NCI-H2196 treated with DMSO at 0.1 percent for 48 hours (cell line): ENCODE data around the gene LTBP3.
"Not testable (repeated sequence)": the region's sequence is repeated elsewhere in the genome, so short reads cannot be mapped to it uniquely, and the experiment has no call there.

Source experiments
- DNase-seq: peaks from one replicate; lab custom pipeline; 2025; ENCODE audit not compliant: unreplicated experiment; lab: John Stamatoyannopoulos, UW

LTBP3 gene

DNA sequence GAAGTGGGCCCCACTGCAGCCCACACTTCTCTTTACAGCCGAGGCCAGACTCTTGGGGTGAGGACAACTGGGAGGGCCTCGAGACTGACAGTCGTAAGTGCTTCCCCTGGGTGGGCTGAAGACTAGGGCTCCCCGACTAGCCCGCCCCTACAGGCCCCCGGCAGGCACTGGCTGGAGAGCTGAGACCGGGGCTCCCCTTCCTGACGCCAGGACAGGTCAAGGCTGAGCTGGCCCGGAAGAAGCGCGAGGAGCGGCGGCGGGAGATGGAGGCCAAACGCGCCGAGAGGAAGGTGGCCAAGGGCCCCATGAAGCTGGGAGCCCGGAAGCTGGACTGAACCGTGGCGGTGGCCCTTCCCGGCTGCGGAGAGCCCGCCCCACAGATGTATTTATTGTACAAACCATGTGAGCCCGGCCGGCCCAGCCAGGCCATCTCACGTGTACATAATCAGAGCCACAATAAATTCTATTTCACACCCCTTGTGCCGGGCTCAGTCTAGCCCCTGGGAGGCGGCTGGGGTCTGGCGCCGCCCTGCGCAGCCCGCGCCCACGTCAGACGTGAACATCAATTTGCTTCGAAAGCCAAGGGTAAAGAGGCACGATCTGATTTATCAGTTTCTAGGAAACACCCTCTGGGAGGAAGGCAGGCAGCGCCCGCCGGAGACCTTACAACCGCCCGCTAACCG lies 19.8 kb downstream of the LTBP3 start:
- no peak for DNase-seq

- DNase-seq: no peak
These were observed 20.4 kb downstream of the LTBP3 start for GRCh38 chr11:65537620-65538231.

DNA sequence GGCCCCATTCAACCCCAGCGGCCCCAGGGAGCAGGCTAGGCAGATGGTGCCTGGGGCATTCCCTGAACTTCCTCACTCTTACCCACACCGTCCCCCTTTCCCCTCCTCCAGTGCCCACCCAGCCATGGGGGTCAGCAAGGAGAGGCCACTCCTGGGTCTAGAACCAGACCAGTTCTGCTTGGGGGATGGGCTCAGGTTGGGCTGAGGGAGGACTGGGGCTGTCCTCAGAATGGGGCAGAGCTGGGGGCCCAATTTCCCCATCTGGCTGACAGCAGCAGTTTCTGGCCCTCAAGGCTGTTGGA lies 20.9 kb downstream of the LTBP3 start:
- DNase-seq: no peak

GRCh38 chr11:65536412-65537295 lies 21.5 kb downstream of the LTBP3 start:
- DNase-seq: no peak

- no peak for DNase-seq
These were observed 23.1 kb downstream of the LTBP3 start for GRCh38 chr11:65535102-65535501.

DNA sequence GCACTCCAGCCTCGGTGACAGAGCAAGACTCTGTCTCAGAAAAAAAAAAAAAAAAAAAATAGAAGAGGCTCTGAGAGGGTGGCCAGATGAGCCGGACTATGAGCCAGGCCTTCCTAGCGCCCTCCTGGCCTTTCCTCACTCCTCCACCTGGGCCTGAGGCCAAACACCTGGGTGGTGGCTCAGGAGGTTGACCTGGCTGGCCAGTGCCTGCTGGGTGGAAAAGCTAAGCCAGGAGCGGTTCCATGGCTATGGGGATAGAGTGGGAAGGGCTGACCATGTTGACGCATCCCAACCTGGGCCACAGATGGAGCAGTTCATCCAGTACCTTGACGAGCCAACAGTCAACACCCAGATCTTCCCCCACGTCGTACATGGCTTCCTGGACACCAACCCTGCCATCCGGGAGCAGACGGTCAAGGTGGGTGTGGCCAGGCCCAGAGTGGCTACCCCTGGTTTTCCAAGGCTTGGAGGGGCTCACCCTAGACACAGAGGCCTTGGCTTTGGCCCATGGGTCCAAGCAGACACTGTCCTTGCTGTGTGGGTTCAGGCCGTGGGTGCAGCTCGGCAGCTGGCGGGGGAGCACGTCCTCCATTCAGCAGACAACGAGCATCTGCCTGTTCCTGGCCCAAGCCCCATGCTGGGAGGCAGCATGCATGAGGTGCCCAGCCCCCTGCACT lies 25.6 kb downstream of the LTBP3 start:
- DNase-seq: no peak

GRCh38 chr11:65530157-65530496 lies 28.0 kb downstream of the LTBP3 start:
- DNase-seq: no peak

DNA sequence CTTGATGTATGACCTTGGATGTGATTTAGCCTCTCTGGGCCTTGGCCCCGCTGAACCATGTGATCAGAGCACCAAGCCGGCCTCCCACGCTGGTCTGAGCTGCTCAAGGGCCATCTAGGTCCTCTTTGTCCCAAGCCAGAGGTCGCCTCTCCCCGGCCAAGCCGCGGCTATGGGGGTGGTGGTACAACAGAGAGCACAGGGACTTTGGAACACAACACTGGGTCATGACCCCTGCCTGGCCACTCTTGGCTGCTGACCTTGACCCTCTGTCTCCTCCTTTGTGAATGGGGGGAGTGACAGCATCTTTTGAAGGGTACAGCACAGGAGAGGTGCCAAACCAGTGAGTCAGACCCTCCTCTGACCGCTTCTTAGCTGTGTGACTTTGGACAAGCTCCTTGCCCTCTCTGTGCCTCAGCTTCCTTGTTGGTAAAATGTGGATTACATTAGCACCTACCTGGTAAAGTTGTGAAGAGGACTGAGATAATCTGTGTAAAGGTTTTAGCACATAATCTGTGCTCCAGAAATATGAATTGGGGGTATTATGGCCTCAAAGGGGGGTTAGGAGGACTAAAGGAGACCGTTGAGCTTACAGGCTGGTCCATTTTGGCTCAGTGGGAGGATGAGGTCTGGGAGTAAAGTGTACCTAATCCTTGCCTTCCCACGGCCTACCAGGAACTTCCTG lies 28.5 kb downstream of the LTBP3 start:
- no peak for DNase-seq

GRCh38 chr11:65528819-65529350 lies 29.3 kb downstream of the LTBP3 start:
- no peak for DNase-seq

DNA sequence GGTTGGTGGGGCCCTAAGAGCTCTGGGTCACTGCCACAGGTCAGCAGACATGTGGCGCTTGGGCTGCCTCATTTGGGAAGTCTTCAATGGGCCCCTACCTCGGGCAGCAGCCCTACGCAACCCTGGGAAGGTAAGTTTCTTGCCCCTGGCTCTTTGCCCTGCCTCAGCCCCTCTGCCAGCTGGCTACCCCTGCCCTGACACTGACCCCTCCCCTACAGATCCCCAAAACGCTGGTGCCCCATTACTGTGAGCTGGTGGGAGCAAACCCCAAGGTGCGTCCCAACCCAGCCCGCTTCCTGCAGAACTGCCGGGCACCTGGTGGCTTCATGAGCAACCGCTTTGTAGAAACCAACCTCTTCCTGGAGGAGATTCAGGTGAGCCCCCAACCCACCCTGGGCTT lies 31.4 kb downstream of the LTBP3 start:
- DNase-seq: no peak

DNA sequence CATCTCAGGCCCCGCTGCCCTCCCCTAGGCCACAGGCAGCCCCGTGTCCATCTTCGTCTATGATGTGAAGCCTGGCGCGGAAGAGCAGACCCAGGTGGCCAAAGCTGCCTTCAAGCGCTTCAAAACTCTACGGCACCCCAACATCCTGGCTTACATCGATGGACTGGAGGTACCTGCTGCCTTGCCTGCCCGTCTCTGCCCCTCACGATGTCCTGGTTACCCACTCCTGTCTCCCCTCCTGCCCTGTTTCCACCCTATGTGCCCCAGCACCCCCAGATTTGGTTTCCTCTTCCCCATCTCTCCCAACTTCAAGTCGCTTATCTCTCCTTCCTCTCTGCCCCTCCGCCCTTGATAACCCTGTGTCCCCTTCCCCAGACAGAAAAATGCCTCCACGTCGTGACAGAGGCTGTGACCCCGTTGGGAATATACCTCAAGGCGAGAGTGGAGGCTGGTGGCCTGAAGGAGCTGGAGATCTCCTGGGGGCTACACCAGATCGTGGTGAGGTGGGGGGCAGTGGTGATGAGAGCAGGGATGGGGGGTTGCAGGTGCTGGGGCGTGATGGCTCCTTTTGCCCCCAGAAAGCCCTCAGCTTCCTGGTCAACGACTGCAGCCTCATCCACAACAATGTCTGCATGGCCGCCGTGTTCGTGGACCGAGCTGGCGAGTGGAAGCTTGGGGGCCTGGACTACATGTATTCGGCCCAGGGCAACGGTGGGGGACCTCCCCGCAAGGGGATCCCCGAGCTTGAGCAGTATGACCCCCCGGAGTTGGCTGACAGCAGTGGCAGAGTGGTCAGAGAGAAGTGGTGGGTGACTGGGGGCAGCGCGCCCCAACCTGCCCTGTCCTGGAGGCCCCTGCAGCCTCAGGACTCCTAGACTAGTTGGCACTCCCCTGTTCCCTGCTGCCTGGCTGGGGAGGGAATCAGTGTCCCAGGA lies 32.3 kb downstream of the LTBP3 start:
- no peak for DNase-seq

DNA sequence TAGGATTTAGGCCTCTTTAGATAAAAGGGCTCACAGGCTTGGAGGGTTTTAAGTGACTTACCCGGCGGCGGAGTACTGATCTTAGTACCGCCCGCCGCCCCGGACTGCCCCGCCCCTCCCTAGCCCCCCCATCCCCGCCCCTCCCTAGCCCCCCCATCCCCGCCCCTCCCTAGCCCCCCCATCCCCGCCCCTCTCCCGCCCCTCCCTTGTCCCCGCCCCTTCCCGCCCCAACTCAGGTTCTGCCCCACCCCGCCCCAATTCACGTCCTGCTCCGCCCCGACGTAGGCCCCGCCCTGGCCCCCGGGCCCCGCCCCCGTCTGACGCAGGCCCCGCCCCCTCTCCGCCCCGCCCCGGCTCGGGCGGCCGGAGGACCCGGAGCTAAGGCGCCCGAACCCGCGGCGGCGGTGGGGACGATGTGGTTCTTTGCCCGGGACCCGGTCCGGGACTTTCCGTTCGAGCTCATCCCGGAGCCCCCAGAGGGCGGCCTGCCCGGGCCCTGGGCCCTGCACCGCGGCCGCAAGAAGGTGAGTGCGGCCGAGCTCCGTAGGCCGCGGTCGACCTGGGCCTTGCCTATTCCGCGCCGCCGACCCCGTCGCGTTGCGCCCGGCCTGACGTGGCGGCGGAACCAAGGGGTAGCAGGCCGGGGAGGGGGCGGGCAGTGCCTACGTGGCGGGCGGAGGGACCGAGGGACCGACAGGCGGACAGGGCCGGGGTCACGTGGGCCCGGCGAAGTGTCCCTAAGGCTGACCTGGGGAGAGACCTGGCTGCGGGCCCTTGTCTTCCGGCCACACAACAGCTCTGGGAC lies 33.2 kb downstream of the LTBP3 start, which contains the start of gene SCYL1:
Gene SCYL1 (plus strand): TSS at position 343 of the 805 bp plus-strand sequence. CDS start 71 bp downstream, at position 414.
- DNase-seq: peak; percentile 60

GRCh38 chr11:65524014-65524740 lies 34.0 kb downstream of the LTBP3 start:
- no peak for DNase-seq

- DNase-seq: not testable (repeated sequence)
These were observed 34.6 kb downstream of the LTBP3 start for GRCh38 chr11:65523631-65523968.

GRCh38 chr11:65522718-65523630 lies 35.2 kb downstream of the LTBP3 start:
- not testable (repeated sequence) for DNase-seq

- DNase-seq: not testable (repeated sequence)
These were observed 36.2 kb downstream of the LTBP3 start for GRCh38 chr11:65521777-65522521.
